ENCODE results near the gene PGAP1. TPM values are rescaled to one million over a fixed set of nuclear protein-coding genes. Genes with fewer than 3 reads are reported as not detected.

Gene PGAP1
- total RNA-seq, 1 donor from 2014 or later: 175 TPM

- Mint-ChIP-seq H3K27ac (ENCODE audit: unreplicated experiment) (no peak overlapping the region), H3K36me3 (ENCODE audit: unreplicated experiment) (peaks cover 5% of the 10 kb centered on the region)
- no peak for TF ChIP-seq CTCF (IDR thresholded peaks at IDR 0.05; ENCODE audit: partially characterized antibody, unreplicated experiment)
Observed at GRCh38 chr2:196845371-196845770, 81.1 kb downstream of the PGAP1 start.

GRCh38 chr2:196840171-196840570 lies 86.3 kb downstream of the PGAP1 start:
- DNase-seq: no peak
- TF ChIP-seq CTCF (IDR thresholded peaks at IDR 0.05; ENCODE audit: partially characterized antibody, unreplicated experiment): no peak
- Mint-ChIP-seq H3K4me3 (ENCODE audit: unreplicated experiment) (no peak overlapping the region), H3K4me1 (ENCODE audit: low read depth, unreplicated experiment) (no peaks in the 10 kb centered on the region), H3K27me3 (ENCODE audit: unreplicated experiment) (no peaks in the 10 kb centered on the region), H3K9me3 (ENCODE audit: unreplicated experiment) (no peaks in the 10 kb centered on the region), H3K27ac (ENCODE audit: unreplicated experiment) (no peak overlapping the region), H3K36me3 (ENCODE audit: unreplicated experiment) (peaks cover 5% of the 10 kb centered on the region)

More at GRCh38 chr2:196845371-196845770, 81.1 kb downstream of the PGAP1 start:
- H3K4me1 Mint-ChIP-seq (ENCODE audit: low read depth, unreplicated experiment): no peaks in the 10 kb centered on the region
- no peak overlapping the region for H3K4me3 Mint-ChIP-seq (ENCODE audit: unreplicated experiment)
- DNase-seq: no peak
- H3K27me3 Mint-ChIP-seq (ENCODE audit: unreplicated experiment): no peaks in the 10 kb centered on the region
- no peaks in the 10 kb centered on the region for H3K9me3 Mint-ChIP-seq (ENCODE audit: unreplicated experiment)

GRCh38 chr2:196839574-196839973 lies 86.9 kb downstream of the PGAP1 start:
- H3K4me1 Mint-ChIP-seq (ENCODE audit: low read depth, unreplicated experiment): no peaks in the 10 kb centered on the region
- no peaks in the 10 kb centered on the region for H3K27me3 Mint-ChIP-seq (ENCODE audit: unreplicated experiment)
- no peaks in the 10 kb centered on the region for H3K9me3 Mint-ChIP-seq (ENCODE audit: unreplicated experiment)
- no peak for TF ChIP-seq CTCF (IDR thresholded peaks at IDR 0.05; ENCODE audit: partially characterized antibody, unreplicated experiment)
- no peak overlapping the region for H3K27ac Mint-ChIP-seq (ENCODE audit: unreplicated experiment)
- H3K4me3 Mint-ChIP-seq (ENCODE audit: unreplicated experiment): no peak overlapping the region
- no peak for DNase-seq
- H3K36me3 Mint-ChIP-seq (ENCODE audit: unreplicated experiment): peaks cover 5% of the 10 kb centered on the region

- no peak for TF ChIP-seq CTCF (IDR thresholded peaks at IDR 0.05; ENCODE audit: partially characterized antibody, unreplicated experiment)
- no peak overlapping the region for H3K4me3 Mint-ChIP-seq (ENCODE audit: unreplicated experiment)
- DNase-seq: no peak
- peaks cover 5% of the 10 kb centered on the region for H3K36me3 Mint-ChIP-seq (ENCODE audit: unreplicated experiment)
- H3K27ac Mint-ChIP-seq (ENCODE audit: unreplicated experiment): no peak overlapping the region
- no peaks in the 10 kb centered on the region for H3K27me3 Mint-ChIP-seq (ENCODE audit: unreplicated experiment)
- H3K9me3 Mint-ChIP-seq (ENCODE audit: unreplicated experiment): peaks cover 2% of the 10 kb centered on the region
- H3K4me1 Mint-ChIP-seq (ENCODE audit: low read depth, unreplicated experiment): no peaks in the 10 kb centered on the region
Observed at GRCh38 chr2:196836440-196836839, 90.1 kb downstream of the PGAP1 start.

- Mint-ChIP-seq H3K9me3 (ENCODE audit: unreplicated experiment) (peaks cover 12% of the 10 kb centered on the region), H3K4me1 (ENCODE audit: low read depth, unreplicated experiment) (no peaks in the 10 kb centered on the region), H3K27me3 (ENCODE audit: unreplicated experiment) (peaks cover 6% of the 10 kb centered on the region), H3K4me3 (ENCODE audit: unreplicated experiment) (no peak overlapping the region), H3K36me3 (ENCODE audit: unreplicated experiment) (no peaks in the 10 kb centered on the region), H3K27ac (ENCODE audit: unreplicated experiment) (no peak overlapping the region)
- TF ChIP-seq CTCF (IDR thresholded peaks at IDR 0.05; ENCODE audit: partially characterized antibody, unreplicated experiment): no peak
- DNase-seq: no peak
Observed at GRCh38 chr2:196830701-196831100, 95.8 kb downstream of the PGAP1 start.

All from glutamatergic neuron (in vitro differentiated cells).